Ectodermal cell (in vitro differentiated cells): ENCODE results near the gene ATL2.
"Not testable (repeated sequence)": the region's sequence is repeated elsewhere in the genome, so short reads cannot be mapped to it uniquely, and the experiment has no call there.

Experiments
- H3K27ac ChIP-seq: 2 replicates; pipeline ENCODE4 v1.7.0; 2013; ENCODE audit warnings: mild to moderate bottlenecking, low read depth, low read length; ENCODE audit not compliant: insufficient read depth, poor library complexity, severe bottlenecking
- H3K27me3 ChIP-seq: 2 replicates; pipeline ENCODE4 v1.7.0; 2013; ENCODE audit warnings: mild to moderate bottlenecking, low read length; ENCODE audit not compliant: insufficient read depth, control insufficient read depth, poor library complexity, severe bottlenecking
- H3K36me3 ChIP-seq: one replicate; pipeline ENCODE4 v1.7.0; 2013; ENCODE audit warnings: low read length; ENCODE audit not compliant: control insufficient read depth, insufficient read depth
- H3K4me1 ChIP-seq: one replicate; pipeline ENCODE4 v1.7.0; 2013; ENCODE audit warnings: low read length; ENCODE audit not compliant: control insufficient read depth, insufficient read depth
- H3K4me3 ChIP-seq: 2 replicates; pipeline ENCODE4 v1.7.0; 2013; ENCODE audit warnings: low read depth, low read length, control low read depth; ENCODE audit not compliant: insufficient read depth
- H3K9me3 ChIP-seq: 2 replicates; pipeline ENCODE4 v1.7.0; 2013; ENCODE audit warnings: mild to moderate bottlenecking, low read length, moderate library complexity; ENCODE audit not compliant: control insufficient read depth
- WGBS, 2 experiments: methylation state at CpG; one replicate each; pipeline ENCODE4 v1.1.7; 2013; ENCODE audit warnings: missing lambda C conversion rate in 2 of 2; 5-methylcytosine and 5-hydroxymethylcytosine counted together

ATL2 gene

DNA sequence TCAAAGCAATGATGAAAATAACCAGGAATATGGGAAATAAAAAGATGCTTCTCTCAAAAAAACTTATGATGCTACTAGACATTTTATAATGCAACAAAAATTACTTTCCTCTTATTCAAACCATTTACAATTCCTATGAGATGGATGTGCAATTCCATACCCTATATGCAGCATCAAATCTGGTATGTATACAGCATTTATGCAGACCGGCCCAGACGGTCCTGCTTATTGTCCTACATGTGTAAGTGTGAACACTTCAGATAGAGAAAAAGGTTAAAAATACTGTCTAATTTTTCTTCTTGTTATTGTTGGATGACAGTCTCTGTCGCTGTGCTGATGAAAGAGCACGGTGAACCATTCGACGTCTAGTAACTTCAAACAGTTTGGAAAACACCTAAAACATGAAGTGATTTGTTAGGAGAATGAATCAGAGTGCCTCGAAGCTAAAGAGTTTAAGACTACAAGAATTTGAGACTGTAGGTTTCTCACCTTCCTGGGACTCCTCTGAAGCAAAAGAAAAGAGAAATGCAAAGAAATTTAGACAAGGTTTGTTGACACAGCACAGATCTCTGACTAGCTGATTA is 80.8 kb downstream of the ATL2 start:
- Histone ChIP-seq H3K4me3 (no peak overlapping the region), H3K9me3 (no peaks in the 10 kb centered on the region), H3K27me3 (no peaks in the 10 kb centered on the region), H3K27ac (no peak overlapping the region), H3K36me3 (peaks cover 21% of the 10 kb centered on the region), H3K4me1 (no peaks in the 10 kb centered on the region)
- WGBS, 2 experiments: 95 to 97% methylated on average over 7 of the region's 7 CpGs

DNA sequence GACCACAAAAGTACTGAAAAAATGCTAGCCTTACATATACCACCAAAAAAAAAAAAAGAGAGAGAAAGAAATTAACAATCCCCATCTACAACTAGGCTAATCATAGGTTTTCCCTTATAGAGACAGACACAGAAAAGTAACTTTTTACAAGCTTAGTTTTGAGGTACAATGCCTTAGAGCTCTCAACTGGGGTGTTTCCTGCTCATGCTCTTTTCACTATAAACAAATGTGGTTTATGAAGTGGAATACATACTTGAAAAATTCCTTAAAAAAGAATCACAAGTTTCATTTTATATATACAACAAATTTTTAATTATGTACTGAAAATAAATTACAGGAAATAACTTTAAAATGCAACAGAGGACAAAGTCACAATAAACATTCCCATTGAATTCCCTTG is 82.5 kb downstream of the ATL2 start:
- Histone ChIP-seq H3K27me3 (no peaks in the 10 kb centered on the region), H3K27ac (no peak overlapping the region), H3K36me3 (peaks cover 18% of the 10 kb centered on the region), H3K9me3 (no peaks in the 10 kb centered on the region), H3K4me1 (no peaks in the 10 kb centered on the region), H3K4me3 (no peak overlapping the region)

DNA sequence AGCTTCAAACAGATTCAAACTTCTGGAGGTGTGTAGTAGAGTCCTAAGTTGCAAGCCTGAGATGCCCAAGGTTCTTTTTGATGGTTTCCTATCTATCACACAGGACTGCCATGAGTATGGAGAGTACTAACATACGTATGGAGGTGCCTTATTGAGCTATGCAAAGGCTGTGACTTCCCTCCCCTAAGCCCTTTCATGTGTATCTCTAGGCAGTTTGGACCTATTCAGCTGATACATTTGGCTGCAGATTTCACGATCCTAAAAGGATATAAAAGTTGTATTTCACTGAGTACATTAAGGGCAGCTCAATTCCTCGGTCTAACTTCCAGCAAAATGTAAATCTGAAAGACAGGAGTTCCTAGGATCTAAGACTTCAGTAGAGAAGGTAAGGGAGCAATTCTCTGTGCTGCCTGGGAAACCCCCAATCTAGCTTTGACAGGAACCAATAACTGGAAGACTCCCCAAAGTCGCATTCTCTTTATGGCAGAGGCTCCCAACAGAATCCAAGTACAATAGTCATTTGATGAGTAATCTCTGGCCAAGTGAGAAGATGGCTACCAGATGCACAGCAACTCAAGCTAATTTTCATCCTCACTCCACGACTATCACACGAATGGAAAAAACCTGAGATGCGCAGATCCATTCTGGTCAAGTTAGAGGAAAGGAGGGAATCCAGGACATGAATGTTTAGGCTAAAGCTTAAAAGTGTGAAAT is 83.8 kb downstream of the ATL2 start:
- Histone ChIP-seq H3K4me1 (no peaks in the 10 kb centered on the region), H3K4me3 (no peak overlapping the region), H3K27me3 (no peaks in the 10 kb centered on the region), H3K9me3 (no peaks in the 10 kb centered on the region), H3K27ac (no peak overlapping the region), H3K36me3 (peaks cover 17% of the 10 kb centered on the region)
- 89 to 96% methylated on average over 7 of the region's 7 CpGs for WGBS, 2 experiments

DNA sequence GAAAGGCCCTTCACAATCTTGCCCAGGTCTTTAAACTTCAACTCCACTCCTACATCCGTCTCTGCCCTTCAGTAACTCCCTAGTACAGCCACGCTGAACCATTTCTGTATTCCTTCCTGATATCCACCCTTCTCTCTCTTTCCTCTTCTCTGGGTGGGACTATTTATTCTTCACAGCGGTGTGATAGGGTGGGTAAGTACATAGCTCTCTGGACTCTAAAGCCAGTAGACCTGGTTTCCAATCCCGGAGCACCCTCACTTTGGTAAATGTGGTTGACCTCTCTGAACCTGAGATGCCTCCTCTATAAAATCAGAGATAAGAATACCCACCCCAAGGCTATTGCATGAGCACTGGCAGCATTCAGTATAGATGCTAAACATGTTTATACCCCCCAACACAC is 86.7 kb downstream of the ATL2 start:
- H3K27me3 ChIP-seq: no peaks in the 10 kb centered on the region
- H3K36me3 ChIP-seq: no peaks in the 10 kb centered on the region
- no peak overlapping the region for H3K27ac ChIP-seq
- no peaks in the 10 kb centered on the region for H3K9me3 ChIP-seq
- no peak overlapping the region for H3K4me3 ChIP-seq
- H3K4me1 ChIP-seq: no peaks in the 10 kb centered on the region
- WGBS, 2 experiments: 90 to 94% methylated on average over 4 of the region's 4 CpGs

DNA sequence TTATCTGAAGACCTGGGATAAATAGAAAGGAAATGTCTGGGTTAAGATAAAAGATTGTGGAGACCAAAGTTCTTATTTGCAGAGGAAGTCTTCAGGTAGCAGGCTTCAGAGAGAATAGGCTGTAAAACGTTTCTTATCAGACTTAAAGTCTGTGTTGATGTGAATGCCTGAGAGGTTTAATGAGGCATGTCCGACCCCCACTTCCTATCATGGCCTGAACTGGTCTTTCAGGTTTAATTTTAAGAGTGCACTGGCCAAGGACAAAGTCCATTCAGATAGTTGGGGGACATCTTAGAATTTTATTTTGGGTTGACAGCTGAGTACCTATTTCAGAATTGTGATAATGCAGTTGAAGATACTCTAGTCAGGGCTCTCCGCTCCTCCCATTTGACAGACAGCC is 92.1 kb downstream of the ATL2 start:
- Histone ChIP-seq H3K36me3 (no peaks in the 10 kb centered on the region), H3K27me3 (no peaks in the 10 kb centered on the region), H3K9me3 (no peaks in the 10 kb centered on the region), H3K4me3 (no peak overlapping the region), H3K4me1 (no peaks in the 10 kb centered on the region), H3K27ac (no peak overlapping the region)
- WGBS, 2 experiments: 87% methylated on average over 3 of the region's 3 CpGs

DNA sequence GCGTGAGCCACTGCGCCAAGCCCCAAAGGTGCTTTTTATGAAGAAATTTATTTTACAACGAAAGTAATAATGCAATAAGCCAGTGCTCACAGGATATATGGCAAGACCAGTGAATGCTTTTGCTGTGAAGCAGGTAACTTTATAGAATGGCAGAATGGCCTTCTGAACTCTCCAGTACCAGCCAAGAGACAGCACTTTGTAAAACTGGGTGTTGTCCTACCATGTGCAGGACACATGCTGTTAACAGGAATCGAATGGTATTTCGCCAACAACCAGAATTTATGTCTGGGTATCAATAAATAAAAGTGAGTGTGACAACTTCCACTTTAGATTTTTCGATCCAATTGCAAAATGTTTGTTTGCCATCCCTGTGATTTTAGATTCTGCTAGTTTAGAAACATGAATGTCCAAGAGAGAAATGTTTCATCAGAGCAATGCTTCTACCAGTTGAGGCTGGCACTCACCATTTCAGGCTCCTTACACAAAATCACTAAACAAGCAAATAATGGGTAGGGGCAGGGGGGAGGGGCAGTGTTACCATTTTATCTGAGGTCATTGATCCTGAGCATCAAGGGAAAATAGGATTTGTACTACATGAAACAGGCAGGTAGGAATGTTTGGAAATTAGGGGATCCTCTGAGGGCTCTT is 95.9 kb downstream of the ATL2 start:
- WGBS, 2 experiments: 95% methylated on average over 6 of the region's 6 CpGs
- H3K9me3 ChIP-seq: no peaks in the 10 kb centered on the region
- H3K4me1 ChIP-seq: no peaks in the 10 kb centered on the region
- no peak overlapping the region for H3K27ac ChIP-seq
- no peak overlapping the region for H3K4me3 ChIP-seq
- no peaks in the 10 kb centered on the region for H3K27me3 ChIP-seq
- no peaks in the 10 kb centered on the region for H3K36me3 ChIP-seq

DNA sequence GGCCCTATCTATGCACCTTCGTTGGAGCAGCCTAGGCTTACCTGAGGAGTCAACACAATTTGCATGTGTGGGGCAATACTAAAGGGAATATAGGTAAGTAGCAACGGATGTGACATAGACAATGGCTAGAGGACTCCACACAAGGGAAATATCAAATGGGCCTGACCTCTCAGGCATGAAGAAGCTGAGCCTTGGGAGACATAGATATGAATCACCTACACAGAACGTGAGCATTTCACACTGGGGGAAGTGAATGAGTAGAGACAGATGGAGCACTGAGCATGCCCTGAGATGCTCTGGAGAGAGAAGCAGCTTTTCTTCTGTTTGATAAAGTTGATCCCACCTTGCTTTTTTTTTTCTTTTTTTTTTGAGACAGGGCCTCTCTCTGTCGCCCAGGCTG is 97.9 kb downstream of the ATL2 start:
- Histone ChIP-seq H3K27ac (no peak overlapping the region), H3K4me3 (no peak overlapping the region), H3K4me1 (no peaks in the 10 kb centered on the region), H3K36me3 (no peaks in the 10 kb centered on the region), H3K27me3 (no peaks in the 10 kb centered on the region), H3K9me3 (no peaks in the 10 kb centered on the region)
- 87 to 89% methylated on average over 4 of the region's 4 CpGs for WGBS, 2 experiments

DNA sequence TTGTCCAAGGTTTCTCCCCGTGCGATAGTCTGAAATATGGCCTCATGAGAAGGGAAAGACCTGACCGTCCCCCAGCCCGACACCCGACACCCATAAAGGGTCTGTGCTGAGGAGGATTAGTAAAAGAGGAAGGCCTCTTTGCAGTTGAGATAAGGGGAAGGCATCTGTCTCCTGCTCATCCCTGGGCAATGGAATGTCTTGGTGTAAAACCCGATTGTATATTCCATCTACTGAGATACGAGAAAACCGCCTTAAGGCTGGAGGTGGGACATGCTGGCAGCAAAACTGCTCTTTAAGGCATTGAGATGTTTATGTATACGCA is 99.0 kb downstream of the ATL2 start:
- WGBS, 2 experiments: 22 to 23% methylated on average over 9 of the region's 9 CpGs
- H3K27ac ChIP-seq, H3K27me3 ChIP-seq, H3K4me3 ChIP-seq, H3K36me3 ChIP-seq, H3K4me1 ChIP-seq, H3K9me3 ChIP-seq: not testable (repeated sequence)

DNA sequence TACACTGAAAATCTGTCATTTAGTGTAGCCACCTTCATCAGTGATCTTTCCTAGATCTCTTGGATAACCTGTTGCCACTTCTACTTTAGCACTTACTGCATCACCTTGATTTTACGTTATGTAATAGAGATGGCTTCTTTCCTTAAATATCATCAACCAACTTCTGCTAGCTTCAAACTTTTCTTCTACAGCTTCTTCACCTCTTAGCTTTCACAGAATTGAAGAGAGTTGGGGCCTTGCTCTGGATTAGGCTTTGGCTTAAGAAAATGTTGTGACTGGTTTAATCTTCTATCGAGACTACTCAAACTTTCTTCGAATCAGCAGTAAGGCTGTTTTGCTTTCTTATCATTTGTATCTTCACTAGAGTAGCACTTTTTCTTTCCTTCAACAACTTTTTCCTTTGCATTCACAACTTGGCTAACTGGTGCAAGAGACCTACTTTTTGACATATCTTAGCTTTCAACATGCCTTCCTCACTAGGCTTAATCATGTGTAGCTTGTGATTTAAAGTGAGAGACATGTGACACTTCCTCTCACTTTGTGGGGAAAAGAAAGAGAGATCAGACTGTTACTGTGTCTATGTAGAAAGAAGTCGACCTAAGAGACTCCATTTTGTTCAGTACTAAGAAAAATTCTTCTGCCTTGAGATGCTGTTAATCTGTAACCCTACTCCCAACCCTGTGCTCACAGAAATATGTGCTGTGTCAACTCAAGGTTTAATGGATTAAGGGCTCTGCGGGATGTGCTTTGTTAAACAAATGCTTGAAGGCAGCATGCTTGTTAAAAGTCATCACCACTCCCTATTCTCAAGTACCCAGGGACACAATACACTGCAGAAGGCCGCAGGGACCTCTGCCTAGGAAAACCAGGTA is 99.6 kb downstream of the ATL2 start:
- Histone ChIP-seq H3K4me1 (peaks cover 5% of the 10 kb centered on the region), H3K36me3 (no peaks in the 10 kb centered on the region), H3K27me3 (no peaks in the 10 kb centered on the region), H3K4me3 (no peak overlapping the region), H3K27ac (no peak overlapping the region), H3K9me3 (no peaks in the 10 kb centered on the region)
- 53% methylated on average over 6 of the region's 6 CpGs for WGBS, 2 experiments
